GM19099 (cell line): ENCODE results near the gene PNKD.

ENCODE experiments used
- POLR2A ChIP-seq: IDR thresholded peaks from 3 replicates; pipeline ENCODE4 v1.6.1; 2011; ENCODE audit warnings: low read depth; ENCODE audit not compliant: insufficient read length; ENCODE audit errors: extremely low read depth

PNKD gene

DNA sequence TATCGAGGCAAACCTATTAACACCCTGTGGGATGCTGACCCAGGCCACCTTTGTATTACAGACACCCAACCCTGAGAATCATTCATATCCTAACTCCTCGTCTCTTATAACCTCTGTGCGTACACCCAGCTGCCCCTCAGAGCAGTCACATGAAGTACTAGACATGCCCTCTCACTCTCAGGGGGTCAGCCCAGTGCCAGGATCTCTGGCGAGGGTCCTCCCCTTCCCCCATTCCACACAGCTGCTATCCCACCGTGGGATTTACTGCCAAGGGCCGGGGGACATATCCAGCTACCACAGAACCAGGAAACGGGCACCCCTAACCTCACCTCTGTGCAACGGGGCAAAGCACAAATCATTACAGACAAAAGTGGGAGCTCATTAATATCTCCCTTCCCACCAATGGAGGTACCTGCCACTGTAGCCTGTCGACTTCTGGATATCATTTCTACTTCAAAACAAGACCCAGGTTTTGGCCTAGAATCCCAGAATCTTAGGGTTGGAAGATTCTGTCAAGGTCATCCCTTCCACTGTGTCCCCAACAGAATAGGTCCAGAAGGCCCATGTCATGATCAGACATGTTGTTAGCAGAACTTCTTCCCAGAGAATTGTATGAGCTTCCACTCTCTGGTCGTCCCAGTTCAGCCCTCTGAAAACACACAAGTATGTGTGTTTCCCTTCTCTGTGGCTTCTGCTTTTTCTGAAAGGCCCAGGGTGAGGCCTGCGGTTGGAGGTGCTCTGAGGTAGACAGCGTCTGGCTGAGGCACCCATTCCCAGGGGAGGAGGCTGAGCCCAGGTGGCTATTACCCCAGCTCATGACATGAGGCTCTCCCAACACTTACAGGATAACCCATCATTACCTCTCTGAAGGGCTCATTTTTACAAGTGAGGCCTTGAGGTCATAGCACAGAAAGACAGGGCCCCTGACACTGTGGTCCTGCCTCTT is 20.3 kb downstream of the PNKD start:
- peak; percentile 36 for TF ChIP-seq POLR2A

DNA sequence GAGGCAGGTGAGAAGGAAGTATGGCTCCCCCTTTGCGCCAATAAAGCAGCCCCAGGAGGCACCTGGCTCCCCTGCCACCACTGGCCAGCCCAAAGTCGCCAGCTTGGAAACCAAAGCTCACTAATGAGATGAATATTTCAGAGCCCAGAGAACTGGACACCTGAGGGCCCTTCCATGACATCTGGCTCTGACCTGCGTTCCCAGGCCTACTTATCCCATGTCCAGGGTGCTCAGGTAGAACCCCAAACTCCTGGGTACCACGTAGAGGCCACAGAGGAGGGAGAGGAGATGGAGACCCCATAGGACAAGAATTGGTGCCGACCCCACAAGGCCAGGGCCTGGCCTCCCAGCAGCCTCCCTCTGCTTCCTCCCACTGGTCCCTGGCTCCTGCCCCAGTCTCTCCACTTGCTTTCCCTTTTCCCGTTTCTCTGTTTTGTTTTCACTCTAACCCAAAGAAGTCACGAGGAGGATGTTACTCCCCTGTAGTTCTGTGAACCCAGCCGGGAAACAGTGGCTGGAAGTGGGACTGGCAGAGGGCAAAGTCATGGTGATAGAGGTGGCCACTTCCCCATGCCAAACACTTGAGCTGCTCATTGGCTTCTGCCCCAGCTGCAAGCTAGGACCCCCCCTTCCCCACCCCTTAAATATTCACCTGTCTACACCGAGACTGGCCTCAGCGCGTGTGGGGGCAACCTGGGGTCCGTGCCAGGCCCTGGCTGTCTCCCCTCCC is 21.2 kb downstream of the PNKD start:
- no peak for TF ChIP-seq POLR2A

DNA sequence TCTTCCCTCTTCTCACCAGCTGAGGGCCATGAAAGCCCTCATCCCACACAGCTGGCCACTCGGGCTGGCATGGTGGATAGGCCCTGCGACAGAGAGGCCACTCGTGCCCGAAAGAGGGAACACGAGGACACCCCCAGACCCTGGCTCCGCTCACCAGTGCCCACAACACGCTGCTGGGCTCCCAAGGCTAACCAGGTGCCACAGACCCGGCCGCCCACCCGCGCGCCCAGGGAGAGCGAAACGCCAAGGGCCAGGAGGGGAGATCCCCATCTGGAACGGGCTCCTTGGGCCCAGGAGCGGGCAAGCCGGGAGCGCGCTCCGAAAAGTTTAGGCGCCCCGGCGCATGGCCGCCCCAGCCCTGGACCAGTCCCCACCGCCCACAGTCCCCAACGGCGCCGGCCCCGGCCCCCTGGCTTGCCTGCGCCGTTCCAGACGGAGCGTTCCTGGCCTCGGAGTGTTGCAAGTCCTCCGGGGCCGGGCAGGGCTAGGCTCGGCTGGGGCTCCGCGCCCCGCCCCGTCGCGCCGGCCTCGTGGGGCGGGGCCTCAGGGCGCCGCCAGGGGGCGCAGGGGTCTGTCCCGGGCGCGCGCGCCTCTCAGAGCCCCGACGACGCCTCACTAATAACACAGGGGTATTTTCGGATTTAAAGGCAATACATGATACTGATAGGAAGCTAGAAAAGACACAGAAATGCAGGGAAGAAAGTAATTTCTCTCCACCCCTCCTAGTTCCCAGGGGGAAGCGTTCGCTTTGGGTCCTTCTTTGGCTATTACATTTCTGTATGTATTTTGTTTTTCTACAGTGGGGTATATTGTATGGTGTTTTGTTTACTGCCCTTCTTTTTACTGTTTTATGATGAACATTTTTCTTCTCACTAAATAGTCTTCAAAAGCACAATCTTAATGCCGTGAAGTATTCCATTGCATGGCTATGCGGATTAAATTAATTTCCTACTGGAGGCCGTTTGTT is 22.0 kb downstream of the PNKD start, which contains the start of gene TMBIM1:
Gene TMBIM1 (minus strand): TSS at position 456 of the 967 bp plus-strand sequence. CDS start 10,362 bp downstream, outside the sequence.
- TF ChIP-seq POLR2A, result peak; percentile 52

DNA sequence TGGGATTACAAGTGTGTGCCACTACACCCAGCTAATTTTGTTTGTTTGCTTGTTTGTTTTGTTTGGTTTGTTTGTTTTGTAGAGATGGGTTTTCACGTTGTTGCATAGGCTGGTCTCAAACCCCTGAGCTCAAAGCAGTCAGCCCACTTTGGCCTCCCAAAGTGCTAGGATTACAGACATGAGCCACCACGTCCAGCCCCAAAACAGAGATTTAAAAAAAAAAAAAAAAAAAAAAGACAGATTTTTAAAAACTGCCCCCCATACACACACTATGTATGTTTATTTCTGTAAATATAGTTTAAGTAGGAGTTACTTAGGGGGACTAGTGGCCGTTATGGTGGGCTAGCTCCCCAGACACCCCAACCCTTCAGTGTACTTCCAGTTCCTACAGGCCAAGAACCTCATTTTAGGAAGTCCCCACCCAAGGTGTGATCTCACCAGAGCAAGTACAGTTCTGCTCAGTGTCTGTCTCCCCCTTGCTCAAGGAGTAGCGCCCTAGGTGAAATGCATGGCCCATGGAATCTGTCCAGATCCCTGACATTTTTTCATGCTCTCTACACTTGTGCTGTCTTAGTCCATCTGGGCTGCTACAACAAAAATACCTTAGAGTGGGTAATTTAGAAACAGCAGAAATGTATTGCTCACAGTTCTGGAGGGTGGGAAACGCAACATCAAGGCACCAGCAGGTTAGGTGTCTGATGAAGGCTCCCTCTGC is 23.6 kb downstream of the PNKD start:
- TF ChIP-seq POLR2A, result no peak

DNA sequence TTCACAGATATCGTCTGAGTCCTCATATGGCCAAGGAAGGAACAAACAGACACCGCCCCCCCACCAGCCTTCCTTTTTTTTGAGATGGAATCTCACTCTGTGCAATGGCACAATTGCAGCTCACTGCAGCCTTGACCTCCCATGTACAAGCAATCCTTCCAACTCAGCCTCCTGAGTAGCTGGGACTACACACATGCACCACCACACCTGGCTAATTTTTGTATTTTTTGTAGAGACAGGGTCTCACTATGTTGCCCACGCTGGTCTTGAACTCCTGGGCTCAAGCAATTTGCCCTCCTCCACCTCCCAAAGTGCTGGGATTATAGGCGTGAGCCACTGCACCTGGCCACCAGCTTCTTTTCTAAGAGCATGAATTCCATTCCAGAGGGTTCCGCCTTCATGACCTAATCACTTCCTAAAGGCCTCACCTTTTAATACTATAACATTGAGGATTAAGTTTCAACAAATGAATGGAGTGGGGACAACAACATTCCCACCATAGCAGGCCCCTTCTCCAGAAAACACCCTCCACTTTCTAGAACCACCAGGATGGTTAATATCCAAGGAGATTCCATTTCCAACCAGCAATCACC is 24.2 kb downstream of the PNKD start:
- TF ChIP-seq POLR2A, result no peak

DNA sequence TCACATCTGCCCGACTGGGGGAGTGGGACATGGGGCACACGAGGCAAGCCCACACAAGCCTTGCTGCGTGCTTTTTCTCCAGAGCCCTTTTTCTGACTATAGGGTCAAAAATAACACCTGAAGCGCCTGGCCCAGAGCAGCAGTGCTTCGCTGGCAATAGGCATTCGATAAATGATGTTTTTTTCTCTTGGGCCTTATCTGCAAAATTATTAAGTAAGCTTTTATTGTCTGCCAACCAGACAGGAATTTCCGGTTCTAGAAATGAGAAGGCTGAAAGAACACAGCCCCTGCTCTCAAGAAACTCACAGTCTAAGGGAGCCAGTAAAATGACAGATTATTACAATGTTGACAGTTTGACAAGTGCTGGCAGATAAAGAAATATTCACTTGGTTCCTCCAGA is 24.7 kb downstream of the PNKD start:
- TF ChIP-seq POLR2A, result no peak

DNA sequence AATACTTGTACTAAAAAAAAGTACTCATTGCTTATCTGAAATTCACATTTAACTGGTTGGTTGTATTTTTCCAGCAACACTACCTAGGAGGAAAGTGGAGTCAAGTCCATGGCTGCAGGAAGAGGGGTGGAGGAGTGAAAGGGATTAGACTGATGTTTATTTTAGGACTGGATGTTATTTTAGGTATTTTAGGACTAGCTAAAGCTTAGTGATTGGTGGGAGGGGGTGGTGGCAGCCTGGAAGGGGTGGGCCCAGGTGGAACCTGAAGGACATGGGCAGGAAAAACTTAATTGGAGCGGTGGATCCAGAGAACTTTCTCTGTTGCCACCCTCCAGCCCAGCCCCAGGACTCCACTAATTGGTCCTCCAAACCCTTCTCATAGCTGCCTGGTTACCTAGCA is 25.9 kb downstream of the PNKD start:
- no peak for TF ChIP-seq POLR2A

DNA sequence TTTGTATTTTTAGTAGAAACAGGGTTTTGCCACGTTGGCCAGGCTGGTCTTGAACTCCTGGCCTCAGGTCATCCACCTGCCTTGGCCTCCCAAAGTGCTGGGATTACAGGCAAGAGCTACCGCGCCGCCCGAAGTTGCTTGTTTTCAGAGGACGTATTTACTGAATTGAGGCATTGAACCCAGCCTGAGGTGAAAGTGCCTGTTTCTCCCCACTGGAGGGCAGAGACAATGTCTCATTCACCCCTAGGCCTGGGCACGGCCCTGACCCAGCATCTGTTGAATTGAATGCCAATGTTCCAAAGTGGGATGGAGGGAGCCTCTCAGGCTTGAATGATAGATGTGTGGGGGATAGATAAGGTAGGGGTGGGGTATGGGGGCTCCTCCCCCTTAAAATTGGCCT is 26.5 kb downstream of the PNKD start:
- no peak for TF ChIP-seq POLR2A

DNA sequence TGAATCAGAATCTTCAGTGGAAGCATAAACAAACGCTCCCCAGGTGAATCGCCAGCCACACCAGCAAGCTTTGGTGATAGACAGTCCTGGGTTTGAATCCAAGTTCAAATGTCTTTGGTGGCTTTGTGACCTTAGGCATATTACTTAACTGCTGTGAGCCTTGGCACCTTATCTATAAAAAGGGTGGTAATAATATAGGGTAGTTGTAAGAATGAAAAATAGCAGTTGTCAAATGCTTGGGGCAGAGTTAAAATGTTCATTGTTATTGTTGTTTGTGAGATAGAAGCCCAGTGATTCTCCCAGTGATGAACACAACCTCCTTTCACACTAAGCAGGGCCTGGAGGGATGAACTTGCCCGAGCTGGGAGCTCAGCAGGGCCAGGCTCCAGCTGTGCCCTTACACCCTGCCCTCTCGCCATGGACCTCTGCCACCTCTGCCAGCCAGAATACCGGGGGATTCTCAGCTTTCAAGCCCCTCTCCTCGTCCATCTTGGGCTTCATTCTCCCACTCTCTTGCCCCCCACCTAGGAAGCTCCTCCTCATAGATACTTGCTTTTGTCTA is 28.1 kb downstream of the PNKD start:
- no peak for TF ChIP-seq POLR2A

DNA sequence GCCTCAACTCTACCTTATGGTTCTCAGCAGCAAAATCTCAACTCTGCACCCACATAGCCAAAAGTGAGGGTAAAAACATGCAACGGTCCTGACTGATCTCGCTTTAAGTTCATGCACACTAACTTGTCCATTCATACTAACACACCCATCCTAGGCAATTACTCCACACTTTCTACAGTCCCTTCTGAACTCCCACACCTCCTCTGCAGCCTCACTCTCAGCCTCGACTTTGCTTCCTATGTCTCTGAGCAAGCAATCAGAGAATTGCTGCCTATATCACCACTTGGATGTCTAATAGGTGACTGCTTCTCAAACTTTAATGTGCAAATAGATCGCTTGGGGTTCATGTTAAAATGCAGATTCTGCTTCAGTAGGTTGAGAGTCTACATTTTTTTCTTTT is 29.8 kb downstream of the PNKD start:
- TF ChIP-seq POLR2A, result no peak

DNA sequence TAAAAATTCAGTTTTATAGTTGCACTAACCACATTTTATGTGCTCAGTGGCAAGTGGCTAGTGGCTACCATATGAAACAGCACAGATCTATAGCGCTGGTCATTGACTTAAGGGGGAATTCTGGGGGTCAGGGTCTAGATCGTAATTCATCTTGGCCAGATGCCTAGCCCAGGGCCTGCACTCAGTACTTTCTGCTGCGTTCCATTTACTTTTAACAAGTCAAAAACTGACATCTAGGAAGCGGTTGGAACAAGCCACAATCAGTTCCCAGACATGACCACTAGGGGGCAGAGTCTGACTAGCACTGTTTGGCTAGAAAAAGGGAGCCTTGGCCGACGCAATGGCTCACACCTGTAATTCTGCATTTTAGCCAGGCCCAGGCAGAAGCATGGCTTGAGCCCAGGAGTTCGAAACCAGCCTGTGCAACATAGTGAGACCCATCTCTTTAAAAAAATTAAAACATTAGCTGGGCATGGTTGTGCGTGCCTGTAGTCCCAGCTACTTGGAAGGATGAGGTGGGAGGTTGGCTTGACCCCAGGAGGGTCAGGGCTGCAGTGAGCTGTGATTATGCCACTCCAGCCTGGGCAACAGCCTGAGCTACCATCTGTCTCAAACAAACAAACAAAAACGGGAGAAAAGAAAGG is 31.0 kb downstream of the PNKD start:
- TF ChIP-seq POLR2A, result no peak

DNA sequence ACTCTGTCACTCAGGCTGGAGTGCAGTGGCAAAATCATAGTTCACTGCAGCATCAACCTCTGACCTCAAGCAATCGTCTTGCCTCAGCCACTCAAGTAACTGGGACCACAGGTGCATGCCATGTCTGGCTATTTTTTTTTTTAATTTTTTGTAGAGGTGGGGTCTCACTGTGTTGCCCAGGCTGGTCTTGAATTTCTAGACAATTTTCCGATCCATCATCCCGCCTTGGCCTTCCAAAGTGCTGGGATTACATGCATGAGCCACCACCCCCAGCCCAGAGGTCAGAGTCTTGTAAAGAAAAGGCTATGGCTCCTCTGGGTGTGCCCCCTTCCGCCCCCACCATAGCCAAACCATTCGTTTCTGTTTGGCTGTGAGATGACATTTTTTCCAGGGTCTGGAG is 35.1 kb downstream of the PNKD start:
- TF ChIP-seq POLR2A, result no peak
